ENCODE data around the gene WWC1.

Gene WWC1

GRCh38 chr5:168291342-168291963 lies at the start of gene WWC1:
Gene WWC1, plus strand, starts transcription at chr5:168291645. Its CDS starts 508 bp downstream, at chr5:168292153.
- DNase-seq (ENCODE audit: low read depth), result no peak

GRCh38 chr5:168244838-168245559 lies 46.4 kb upstream of the WWC1 start:
- no peak for DNase-seq (ENCODE audit: low read depth)

GRCh38 chr5:168249923-168250322 lies 41.5 kb upstream of the WWC1 start:
- DNase-seq (ENCODE audit: low read depth), result no peak

GRCh38 chr5:168251259-168251658 lies 40.2 kb upstream of the WWC1 start:
- no peak for DNase-seq (ENCODE audit: low read depth)

GRCh38 chr5:168254013-168254693 lies 37.3 kb upstream of the WWC1 start:
- no peak for DNase-seq (ENCODE audit: low read depth)

- DNase-seq (ENCODE audit: low read depth), result no peak
Observed at GRCh38 chr5:168260353-168261226, 30.9 kb upstream of the WWC1 start.

- no peak for DNase-seq (ENCODE audit: low read depth)
Observed at GRCh38 chr5:168261227-168261571, 30.2 kb upstream of the WWC1 start.

- no peak for DNase-seq (ENCODE audit: low read depth)
Observed at GRCh38 chr5:168262042-168262743, 29.3 kb upstream of the WWC1 start.

GRCh38 chr5:168263121-168263520 lies 28.3 kb upstream of the WWC1 start:
- DNase-seq (ENCODE audit: low read depth), result no peak

GRCh38 chr5:168266016-168266415 lies 25.4 kb upstream of the WWC1 start:
- no peak for DNase-seq (ENCODE audit: low read depth)

- DNase-seq (ENCODE audit: low read depth), result peak; percentile 44
Observed at GRCh38 chr5:168268949-168269936, 22.2 kb upstream of the WWC1 start.

- DNase-seq (ENCODE audit: low read depth), result no peak
Observed at GRCh38 chr5:168269937-168270330, 21.5 kb upstream of the WWC1 start.

GRCh38 chr5:168270476-168270875 lies 21.0 kb upstream of the WWC1 start:
- DNase-seq (ENCODE audit: low read depth), result no peak

GRCh38 chr5:168273056-168273980 lies 18.1 kb upstream of the WWC1 start:
- no peak for DNase-seq (ENCODE audit: low read depth)

- no peak for DNase-seq (ENCODE audit: low read depth)
Observed at GRCh38 chr5:168274406-168274805, 17.0 kb upstream of the WWC1 start.

- DNase-seq (ENCODE audit: low read depth), result no peak
Observed at GRCh38 chr5:168275940-168276339, 15.5 kb upstream of the WWC1 start.

- DNase-seq (ENCODE audit: low read depth), result no peak
Observed at GRCh38 chr5:168282120-168282519, 9.3 kb upstream of the WWC1 start.

- DNase-seq (ENCODE audit: low read depth), result no peak
Observed at GRCh38 chr5:168284809-168285208, 6.6 kb upstream of the WWC1 start.

GRCh38 chr5:168285696-168286095 lies 5.7 kb upstream of the WWC1 start:
- DNase-seq (ENCODE audit: low read depth), result no peak
